CD4-positive, CD25-positive, alpha-beta regulatory T cell (primary cell): ENCODE measurements around the gene DRC7. TPM values are rescaled to one million over a fixed set of nuclear protein-coding genes. Genes with fewer than 3 reads are reported as not detected.

Experiments
- ATAC-seq, 2 donors: fragments of 150-1000 bp; cut with Tn5 transposase; one replicate each; pipeline ENCODE4 v1.10.0; 2021; ENCODE audit warnings: low read depth in 2 of 2, moderate number of reproducible peaks in 2 of 2, moderate library complexity in 1 of 2
- DNase-seq, 3 donors: peaks; one replicate each; pipeline versions ENCODE4 v3.0.0 to v3.0.0-alpha.2; 2012 to 2022; ENCODE audit warnings: mixed read lengths in 1 of 3
- H3K27ac ChIP-seq: one replicate; pipeline ENCODE4 v1.7.0; 2013; ENCODE audit warnings: mild to moderate bottlenecking, low read length; ENCODE audit not compliant: insufficient read depth, poor library complexity, severe bottlenecking
- H3K27me3 ChIP-seq: one replicate; pipeline ENCODE4 v1.7.0; 2013; ENCODE audit warnings: low read length; ENCODE audit not compliant: control insufficient read depth, insufficient read depth
- H3K36me3 ChIP-seq: one replicate; pipeline ENCODE4 v1.7.0; 2013; ENCODE audit warnings: mild to moderate bottlenecking, low read length, moderate library complexity; ENCODE audit not compliant: control insufficient read depth, insufficient read depth
- H3K4me1 ChIP-seq: 2 replicates; pipeline ENCODE4 v1.7.0; 2013; ENCODE audit warnings: mild to moderate bottlenecking, low read length; ENCODE audit not compliant: insufficient read depth, control insufficient read depth, poor library complexity, severe bottlenecking
- H3K4me3 ChIP-seq: one replicate; pipeline ENCODE4 v1.7.0; 2013; ENCODE audit warnings: low read depth, mild to moderate bottlenecking, low read length, moderate library complexity
- H3K9me3 ChIP-seq, 2 experiments: 1 replicate in 1 of 2; 2 replicates in 1 of 2; pipeline ENCODE4 v1.7.0; 2013; ENCODE audit warnings: low read length in 2 of 2, mild to moderate bottlenecking in 1 of 2, moderate library complexity in 1 of 2; ENCODE audit not compliant: control insufficient read depth in 2 of 2
- H3K27ac Mint-ChIP-seq, 3 donors: one replicate each; pipeline ENCODE4 v1.8.0; 2020 to 2022; ENCODE audit warnings: mild to moderate bottlenecking in 3 of 3, mixed read lengths in 3 of 3, moderate library complexity in 2 of 3
- H3K27me3 Mint-ChIP-seq: one replicate; pipeline ENCODE4 v1.8.0; 2022; ENCODE audit warnings: mild to moderate bottlenecking, mixed read lengths
- H3K36me3 Mint-ChIP-seq: one replicate; pipeline ENCODE4 v1.8.0; 2020; ENCODE audit warnings: mixed read lengths
- H3K4me1 Mint-ChIP-seq, 4 donors: one replicate each; pipeline ENCODE4 v1.8.0; 2020 to 2022; ENCODE audit warnings: mixed read lengths in 4 of 4, mild to moderate bottlenecking in 1 of 4
- H3K4me3 Mint-ChIP-seq, 4 donors: one replicate each; pipeline ENCODE4 v1.8.0; 2020 to 2022; ENCODE audit warnings: mild to moderate bottlenecking in 4 of 4, mixed read lengths in 4 of 4, moderate library complexity in 3 of 4
- H3K9me3 Mint-ChIP-seq, 7 donors: one replicate each; pipeline ENCODE4 v1.8.0; 2020 to 2022; ENCODE audit warnings: mixed read lengths in 7 of 7, mild to moderate bottlenecking in 3 of 7, moderate library complexity in 2 of 7
- polyA plus RNA-seq, 4 donors: library from polyadenylated mRNA; unstranded; fragments of 300-500 nt; fragmentation: Illumina TruSeq; gene quantifications; one replicate each; pipeline ENCODE4 v1.2.3, GENCODE V29; 2021
- total RNA-seq: library from RNA; stranded (reverse); gene quantifications from one replicate; pipeline ENCODE4 v1.2.3, GENCODE V29; 2022

DRC7 gene
- total and polyA plus RNA-seq, 5 donors from 2014 or later, result not detected

- H3K27ac ChIP-seq, result no peak overlapping the region
- H3K27ac Mint-ChIP-seq, result no peak overlapping the region
- peaks cover 0 to 3% (median 0%) of the 10 kb centered on the region in 4 donors for H3K4me1 Mint-ChIP-seq
- no peaks in the 10 kb centered on the region for H3K36me3 ChIP-seq
- ATAC-seq (no peak), DNase-seq (no peak)
- H3K36me3 Mint-ChIP-seq, result no peaks in the 10 kb centered on the region
- H3K4me1 ChIP-seq, result peaks cover 1% of the 10 kb centered on the region
- H3K9me3 ChIP-seq, result no peaks in the 10 kb centered on the region
- no peaks in the 10 kb centered on the region for H3K27me3 ChIP-seq
- no peak overlapping the region for H3K4me3 ChIP-seq
- H3K4me3 Mint-ChIP-seq, result no peak overlapping the region
- no peaks in the 10 kb centered on the region for H3K27me3 Mint-ChIP-seq
- H3K9me3 Mint-ChIP-seq, result no peaks in the 10 kb centered on the region
These were observed 37.4 kb upstream of the DRC7 start for GRCh38 chr16:57657228-57657627.

- Histone ChIP-seq H3K9me3 (no peaks in the 10 kb centered on the region), H3K4me1 (no peaks in the 10 kb centered on the region), H3K27ac (no peak overlapping the region), H3K36me3 (no peaks in the 10 kb centered on the region), H3K27me3 (no peaks in the 10 kb centered on the region), H3K4me3 (no peak overlapping the region)
- DNase-seq (no peak), ATAC-seq (no peak)
- Mint-ChIP-seq H3K36me3 (no peaks in the 10 kb centered on the region), H3K4me1 (peaks cover 0 to 2% (median 0%) of the 10 kb centered on the region in 4 donors), H3K27me3 (no peaks in the 10 kb centered on the region), H3K4me3 (no peak overlapping the region), H3K27ac (no peak overlapping the region), H3K9me3 (no peaks in the 10 kb centered on the region)
These were observed 36.3 kb upstream of the DRC7 start for GRCh38 chr16:57658130-57658877.

- Histone ChIP-seq H3K27me3 (no peaks in the 10 kb centered on the region), H3K36me3 (no peaks in the 10 kb centered on the region), H3K9me3 (no peaks in the 10 kb centered on the region), H3K4me3 (no peak overlapping the region), H3K4me1 (no peaks in the 10 kb centered on the region), H3K27ac (no peak overlapping the region)
- no peak overlapping the region for H3K27ac Mint-ChIP-seq
- peaks cover 0 to 2% (median 0%) of the 10 kb centered on the region in 4 donors for H3K4me1 Mint-ChIP-seq
- DNase-seq (no peak), ATAC-seq (no peak)
- no peaks in the 10 kb centered on the region for H3K27me3 Mint-ChIP-seq
- no peaks in the 10 kb centered on the region for H3K36me3 Mint-ChIP-seq
- H3K4me3 Mint-ChIP-seq, result no peak overlapping the region
- H3K9me3 Mint-ChIP-seq, result no peaks in the 10 kb centered on the region
These were observed 35.5 kb upstream of the DRC7 start for GRCh38 chr16:57658878-57659674.

GRCh38 chr16:57660715-57661463 is 33.7 kb upstream of the DRC7 start:
- DNase-seq (no peak), ATAC-seq (no peak)
- H3K9me3 Mint-ChIP-seq, result no peaks in the 10 kb centered on the region
- H3K36me3 Mint-ChIP-seq, result no peaks in the 10 kb centered on the region
- H3K4me1 ChIP-seq, result no peaks in the 10 kb centered on the region
- H3K27ac ChIP-seq, result no peak overlapping the region
- H3K36me3 ChIP-seq, result no peaks in the 10 kb centered on the region
- H3K27me3 Mint-ChIP-seq, result no peaks in the 10 kb centered on the region
- no peaks in the 10 kb centered on the region for H3K27me3 ChIP-seq
- H3K9me3 ChIP-seq, result no peaks in the 10 kb centered on the region
- no peak overlapping the region for H3K4me3 ChIP-seq
- H3K4me3 Mint-ChIP-seq, result no peak overlapping the region
- peak overlapping the region in 1 of 3 donors; percentile 71 for H3K27ac Mint-ChIP-seq
- H3K4me1 Mint-ChIP-seq, result peaks cover 0 to 2% (median 0%) of the 10 kb centered on the region in 4 donors

- DNase-seq (no peak), ATAC-seq (no peak)
- no peaks in the 10 kb centered on the region for H3K27me3 ChIP-seq
- H3K36me3 Mint-ChIP-seq, result no peaks in the 10 kb centered on the region
- H3K4me1 ChIP-seq, result no peaks in the 10 kb centered on the region
- no peaks in the 10 kb centered on the region for H3K9me3 Mint-ChIP-seq
- peak overlapping the region in 1 of 3 donors; percentile 71 for H3K27ac Mint-ChIP-seq
- H3K4me1 Mint-ChIP-seq, result no peaks in the 10 kb centered on the region
- no peak overlapping the region for H3K4me3 ChIP-seq
- no peak overlapping the region for H3K27ac ChIP-seq
- H3K9me3 ChIP-seq, result no peaks in the 10 kb centered on the region
- no peak overlapping the region for H3K4me3 Mint-ChIP-seq
- no peaks in the 10 kb centered on the region for H3K36me3 ChIP-seq
- H3K27me3 Mint-ChIP-seq, result no peaks in the 10 kb centered on the region
These were observed 33.1 kb upstream of the DRC7 start for GRCh38 chr16:57661510-57661909.

GRCh38 chr16:57661936-57662906 is 32.4 kb upstream of the DRC7 start:
- H3K4me1 Mint-ChIP-seq, result no peaks in the 10 kb centered on the region
- no peak overlapping the region for H3K4me3 Mint-ChIP-seq
- H3K27ac Mint-ChIP-seq, result no peak overlapping the region
- no peaks in the 10 kb centered on the region for H3K36me3 Mint-ChIP-seq
- Histone ChIP-seq H3K9me3 (no peaks in the 10 kb centered on the region), H3K27ac (no peak overlapping the region), H3K4me3 (no peak overlapping the region), H3K36me3 (no peaks in the 10 kb centered on the region), H3K27me3 (no peaks in the 10 kb centered on the region), H3K4me1 (no peaks in the 10 kb centered on the region)
- ATAC-seq (no peak), DNase-seq (no peak)
- no peaks in the 10 kb centered on the region for H3K9me3 Mint-ChIP-seq
- no peaks in the 10 kb centered on the region for H3K27me3 Mint-ChIP-seq

- no peak overlapping the region for H3K27ac ChIP-seq
- H3K4me3 ChIP-seq, result no peak overlapping the region
- no peak overlapping the region for H3K27ac Mint-ChIP-seq
- no peaks in the 10 kb centered on the region for H3K9me3 Mint-ChIP-seq
- H3K27me3 Mint-ChIP-seq, result no peaks in the 10 kb centered on the region
- H3K4me1 Mint-ChIP-seq, result no peaks in the 10 kb centered on the region
- DNase-seq, result no peak
- no peak overlapping the region for H3K4me3 Mint-ChIP-seq
- H3K27me3 ChIP-seq, result no peaks in the 10 kb centered on the region
- H3K9me3 ChIP-seq, result no peaks in the 10 kb centered on the region
- no peaks in the 10 kb centered on the region for H3K36me3 ChIP-seq
- H3K4me1 ChIP-seq, result no peaks in the 10 kb centered on the region
- H3K36me3 Mint-ChIP-seq, result no peaks in the 10 kb centered on the region
- no peak for ATAC-seq
These were observed 31.2 kb upstream of the DRC7 start for GRCh38 chr16:57663436-57663835.
